Femur (tissue), 1 donor: Measurements from ENCODE around the gene CNTF.
A peak's percentile ranks its signal among the peaks of the same experiment; 100 is the strongest.
"Not testable (repeated sequence)": the region's sequence is repeated elsewhere in the genome, so short reads cannot be mapped to it uniquely, and the experiment has no call there.

Experiments
- DNase-seq: peaks from one replicate; pipeline ENCODE4 v3.0.0-alpha.2; 2017

CNTF gene

GRCh38 chr11:58622344-58622743 lies at the start of gene CNTF:
TSS of gene CNTF (plus strand) at chr11:58622665. CDS start at chr11:58622753, 88 bp downstream.
- no peak for DNase-seq

- DNase-seq, result not testable (repeated sequence)
Observed at GRCh38 chr11:58572906-58573305, 49.6 kb upstream of the CNTF start.

GRCh38 chr11:58573451-58574104 lies 48.9 kb upstream of the CNTF start:
- DNase-seq, result no peak

GRCh38 chr11:58574881-58575280 lies 47.6 kb upstream of the CNTF start:
- DNase-seq, result no peak

GRCh38 chr11:58575377-58576020 lies 47.0 kb upstream of the CNTF start, which contains the start of gene LPXN:
TSS of gene LPXN (minus strand) at chr11:58575856. CDS start at chr11:58575772, 84 bp downstream.
- no peak for DNase-seq

GRCh38 chr11:58576887-58577471 lies 45.5 kb upstream of the CNTF start:
- peak; percentile 38 for DNase-seq

GRCh38 chr11:58577555-58578135 lies 44.8 kb upstream of the CNTF start:
- no peak for DNase-seq

GRCh38 chr11:58578136-58578634 lies 44.3 kb upstream of the CNTF start:
- peak; percentile 97 for DNase-seq

- DNase-seq, result peak; percentile 98
Observed at GRCh38 chr11:58578635-58579191, 43.8 kb upstream of the CNTF start, which contains the start of gene ZFP91. TSS of gene ZFP91 (plus strand) at chr11:58579063. CDS start at chr11:58579282, 219 bp downstream.

GRCh38 chr11:58579192-58580129 lies 43.0 kb upstream of the CNTF start:
- DNase-seq, result peak; percentile 95

GRCh38 chr11:58580311-58580710 lies 42.2 kb upstream of the CNTF start:
- DNase-seq, result no peak

GRCh38 chr11:58582437-58582836 lies 40.0 kb upstream of the CNTF start:
- DNase-seq, result no peak

- no peak for DNase-seq
Observed at GRCh38 chr11:58586998-58587397, 35.5 kb upstream of the CNTF start.

- DNase-seq, result no peak
Observed at GRCh38 chr11:58591659-58592058, 30.8 kb upstream of the CNTF start.

- no peak for DNase-seq
Observed at GRCh38 chr11:58592760-58593472, 29.5 kb upstream of the CNTF start.

- DNase-seq, result no peak
Observed at GRCh38 chr11:58594826-58595225, 27.6 kb upstream of the CNTF start.

GRCh38 chr11:58596621-58597020 lies 25.8 kb upstream of the CNTF start:
- DNase-seq, result no peak

- no peak for DNase-seq
Observed at GRCh38 chr11:58597486-58598144, 24.9 kb upstream of the CNTF start.

- DNase-seq, result no peak
Observed at GRCh38 chr11:58600510-58600909, 22.0 kb upstream of the CNTF start.

GRCh38 chr11:58606930-58607714 lies 15.3 kb upstream of the CNTF start:
- no peak for DNase-seq
